Measurements from ENCODE around the gene TRIM37.
"Not testable (repeated sequence)": the region's sequence is repeated elsewhere in the genome, so short reads cannot be mapped to it uniquely, and the experiment has no call there.

The TRIM37 gene, protein sequence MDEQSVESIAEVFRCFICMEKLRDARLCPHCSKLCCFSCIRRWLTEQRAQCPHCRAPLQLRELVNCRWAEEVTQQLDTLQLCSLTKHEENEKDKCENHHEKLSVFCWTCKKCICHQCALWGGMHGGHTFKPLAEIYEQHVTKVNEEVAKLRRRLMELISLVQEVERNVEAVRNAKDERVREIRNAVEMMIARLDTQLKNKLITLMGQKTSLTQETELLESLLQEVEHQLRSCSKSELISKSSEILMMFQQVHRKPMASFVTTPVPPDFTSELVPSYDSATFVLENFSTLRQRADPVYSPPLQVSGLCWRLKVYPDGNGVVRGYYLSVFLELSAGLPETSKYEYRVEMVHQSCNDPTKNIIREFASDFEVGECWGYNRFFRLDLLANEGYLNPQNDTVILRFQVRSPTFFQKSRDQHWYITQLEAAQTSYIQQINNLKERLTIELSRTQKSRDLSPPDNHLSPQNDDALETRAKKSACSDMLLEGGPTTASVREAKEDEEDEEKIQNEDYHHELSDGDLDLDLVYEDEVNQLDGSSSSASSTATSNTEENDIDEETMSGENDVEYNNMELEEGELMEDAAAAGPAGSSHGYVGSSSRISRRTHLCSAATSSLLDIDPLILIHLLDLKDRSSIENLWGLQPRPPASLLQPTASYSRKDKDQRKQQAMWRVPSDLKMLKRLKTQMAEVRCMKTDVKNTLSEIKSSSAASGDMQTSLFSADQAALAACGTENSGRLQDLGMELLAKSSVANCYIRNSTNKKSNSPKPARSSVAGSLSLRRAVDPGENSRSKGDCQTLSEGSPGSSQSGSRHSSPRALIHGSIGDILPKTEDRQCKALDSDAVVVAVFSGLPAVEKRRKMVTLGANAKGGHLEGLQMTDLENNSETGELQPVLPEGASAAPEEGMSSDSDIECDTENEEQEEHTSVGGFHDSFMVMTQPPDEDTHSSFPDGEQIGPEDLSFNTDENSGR

DNA sequence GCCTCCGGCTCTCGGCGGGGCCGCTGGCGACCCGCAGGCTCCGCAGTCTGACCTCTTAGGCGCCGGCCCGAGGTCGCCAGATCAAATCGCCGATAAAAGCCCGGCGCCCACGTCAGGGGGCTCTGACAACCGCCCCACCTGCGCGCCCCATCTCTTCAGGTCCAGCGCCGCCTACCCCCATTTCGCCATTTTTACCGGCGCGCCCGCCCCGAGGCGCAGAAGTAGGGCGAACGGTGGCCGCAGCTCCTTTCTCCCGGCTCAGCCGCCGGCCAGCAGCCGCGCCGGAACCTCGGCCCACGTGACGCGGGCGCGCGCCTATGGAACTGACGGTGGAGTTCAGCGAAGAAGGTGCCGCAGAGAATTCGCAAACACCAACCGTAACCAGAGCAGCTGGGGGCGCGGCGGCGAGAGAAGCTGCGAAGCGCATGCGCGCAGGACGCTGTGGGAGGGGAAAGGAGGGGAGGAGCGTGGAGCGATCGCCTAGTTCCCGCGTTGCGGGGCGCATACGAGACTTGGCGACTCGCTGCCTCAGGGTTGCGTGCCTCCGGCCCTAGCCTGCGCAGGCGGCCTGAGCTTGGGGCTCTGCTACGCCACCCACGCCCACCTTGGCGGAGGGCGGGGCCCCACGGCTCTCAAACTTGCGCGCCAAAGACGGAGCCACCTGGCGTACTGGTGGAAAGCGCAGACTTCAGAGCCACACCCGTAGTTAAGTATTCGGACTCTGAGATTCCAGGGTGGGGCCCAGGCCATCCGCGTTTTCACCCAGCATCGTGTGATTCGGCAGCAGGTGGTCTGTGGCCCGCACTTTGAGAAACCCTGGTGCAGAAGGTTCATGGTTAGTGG, at the start of gene TRIM37:
Gene TRIM37 (minus strand): TSS at position 418 of the 843 bp plus-strand sequence. CDS start 419 bp downstream, outside the sequence.
- peak; percentile 97 to 99 (median 98) for DNase-seq

DNA sequence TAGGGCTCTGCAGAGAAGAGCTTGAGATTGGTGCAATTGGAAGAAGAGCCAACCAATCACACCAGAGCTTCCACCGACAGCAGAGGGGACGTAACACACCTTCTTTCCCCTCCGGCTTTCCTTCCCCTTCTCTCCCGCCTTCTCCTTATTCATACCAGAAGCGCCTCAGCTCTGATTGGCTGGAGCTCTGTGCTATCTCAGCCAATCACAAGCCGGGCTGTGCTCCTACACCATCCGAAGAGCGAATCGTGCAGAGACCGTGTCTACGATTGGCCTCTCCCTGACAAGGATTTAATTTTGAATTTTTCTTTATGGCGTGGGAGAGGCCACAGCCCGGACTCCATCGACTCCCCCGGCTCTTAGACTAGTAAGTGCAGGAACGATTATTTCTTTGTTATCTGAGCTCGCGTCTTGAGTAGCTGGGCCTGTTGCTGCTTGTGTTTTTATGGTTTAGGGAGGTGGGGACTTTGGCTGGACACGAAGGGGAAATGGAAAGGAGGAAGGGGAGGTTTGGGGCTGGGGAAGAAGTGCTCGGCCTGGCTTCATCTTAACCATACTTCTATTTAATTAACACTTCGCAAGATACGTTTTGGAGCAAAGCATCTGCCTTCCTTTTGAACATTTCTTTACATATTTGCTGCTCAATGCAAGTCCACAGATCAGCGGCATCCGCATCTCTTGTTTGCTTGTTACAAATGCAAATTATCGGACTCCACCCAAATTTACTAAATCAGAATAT, 48.9 kb upstream of the TRIM37 start, which contains the start of gene PRR11:
Gene PRR11 (plus strand): TSS at position 308 of the 739 bp plus-strand sequence. CDS start 14,007 bp downstream, outside the sequence.
- DNase-seq: peak in 4 of 6 experiments; percentile 84 to 98 (median 98)

DNA sequence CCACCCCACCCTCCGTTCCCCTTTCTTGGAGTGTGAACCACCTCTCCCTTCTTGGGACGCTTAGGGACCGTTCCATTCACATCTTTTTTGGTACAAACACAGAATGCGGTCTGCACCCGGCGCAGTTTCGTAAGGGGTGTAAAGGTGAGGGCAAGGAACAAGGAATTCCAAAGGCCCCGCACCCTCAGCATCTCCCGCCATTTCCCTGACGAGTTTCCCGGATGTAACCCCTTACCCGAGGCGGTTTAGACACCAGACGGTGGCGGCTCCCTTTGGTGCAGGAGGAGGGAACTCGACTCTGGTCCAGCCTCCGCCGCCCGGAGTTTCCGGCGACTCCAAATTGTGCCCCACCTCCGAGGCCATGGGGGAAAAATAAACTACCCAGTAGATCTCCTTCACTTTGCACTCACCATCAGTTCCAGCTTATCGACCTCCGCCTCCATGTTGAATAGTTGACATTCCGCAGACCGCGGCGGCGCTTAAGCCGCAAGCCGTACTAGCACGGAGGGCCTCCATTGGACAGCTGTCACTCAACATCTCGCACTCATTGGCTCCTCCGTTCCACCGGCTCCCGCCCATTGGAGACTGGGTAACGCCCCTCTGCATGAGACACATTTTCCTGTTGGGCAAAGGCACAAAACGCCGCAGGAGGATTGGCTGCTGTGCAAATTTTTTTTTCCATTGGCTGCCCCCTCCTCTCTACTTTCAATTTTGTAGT, 48.2 kb upstream of the TRIM37 start, which contains the start of gene SKA2:
Gene SKA2 (minus strand): TSS at position 466 of the 718 bp plus-strand sequence. CDS start 23 bp downstream, at position 443.
- peak; percentile 92 to 99 (median 98) for DNase-seq

DNA sequence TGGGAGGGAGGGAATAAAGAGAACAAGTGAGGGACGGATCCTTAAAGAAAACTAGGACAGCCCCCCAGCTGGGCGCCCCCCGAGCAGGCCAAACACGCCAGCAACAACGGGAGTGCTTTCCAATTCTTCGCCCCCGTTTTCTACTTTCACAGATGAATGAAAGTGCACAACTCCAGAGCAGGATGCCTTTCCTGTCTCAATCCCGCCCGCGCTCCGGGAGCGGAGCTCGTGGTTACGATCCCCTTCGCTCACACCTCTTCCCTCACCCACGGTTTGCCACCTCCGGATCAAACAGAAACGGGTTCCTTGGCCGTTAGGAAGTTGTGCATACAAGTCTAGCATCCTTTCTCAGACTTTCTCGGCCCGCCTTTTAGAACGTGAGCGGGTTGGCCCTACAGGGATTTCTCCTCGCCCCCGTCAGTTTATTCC, 47.6 kb upstream of the TRIM37 start:
- DNase-seq: peak in 2 of 6 experiments; percentile 28 to 55

DNA sequence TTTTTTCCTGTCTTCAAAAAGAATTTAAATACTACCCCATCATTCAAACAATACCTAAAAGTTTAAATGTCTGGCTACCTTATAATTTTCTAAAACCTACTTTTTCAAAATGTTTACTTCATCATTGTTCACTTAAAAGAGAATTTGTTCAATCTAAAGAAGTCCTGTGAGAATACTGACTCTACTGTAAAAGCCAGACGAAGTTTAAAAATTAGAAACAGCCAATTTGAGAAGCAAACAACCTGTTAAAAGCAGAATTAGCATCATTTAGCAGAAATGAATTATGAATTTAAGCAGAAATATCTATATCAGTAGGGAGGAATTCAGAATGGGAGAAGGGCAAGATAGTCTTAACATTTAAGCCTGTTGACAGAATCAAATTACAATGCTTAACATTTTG, 46.2 kb upstream of the TRIM37 start:
- no peak for DNase-seq

DNA sequence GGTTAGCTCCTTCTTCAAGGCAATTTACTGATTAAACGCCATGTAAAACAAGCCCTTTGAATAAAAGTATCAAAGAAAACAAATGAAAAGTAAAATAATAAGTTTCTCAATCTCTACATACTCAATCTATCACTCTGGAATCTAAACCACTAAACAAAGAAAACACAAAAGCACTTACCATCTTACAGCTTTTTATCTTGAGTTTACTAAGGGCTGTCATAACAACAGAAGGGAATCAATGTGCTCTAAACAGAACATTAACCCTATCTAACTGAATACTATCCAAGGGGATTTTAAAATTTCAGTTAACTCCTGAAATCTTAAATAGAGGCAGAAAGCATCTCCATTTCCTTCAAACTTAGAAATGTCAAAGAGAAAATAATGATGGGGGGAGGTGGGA, 44.9 kb upstream of the TRIM37 start:
- no peak for DNase-seq

DNA sequence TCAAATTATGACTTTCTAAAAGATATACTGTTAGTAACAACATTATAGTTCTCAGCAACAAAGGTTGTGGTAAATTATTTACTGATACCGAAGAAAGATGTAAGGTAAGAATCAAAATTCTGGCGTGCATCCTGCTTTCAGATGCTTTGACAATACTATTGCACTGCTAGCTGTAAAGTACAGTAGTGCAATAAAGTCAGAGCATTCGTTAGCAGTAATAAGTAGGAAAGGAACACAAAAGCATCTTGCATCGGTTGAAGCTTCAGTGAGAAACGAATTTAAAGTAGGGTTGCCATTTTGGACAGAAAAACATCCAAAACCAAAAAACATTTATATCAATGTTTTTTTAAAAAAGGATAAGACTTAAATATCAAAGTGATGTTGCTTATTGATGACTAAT, 44.3 kb upstream of the TRIM37 start:
- no peak for DNase-seq

DNA sequence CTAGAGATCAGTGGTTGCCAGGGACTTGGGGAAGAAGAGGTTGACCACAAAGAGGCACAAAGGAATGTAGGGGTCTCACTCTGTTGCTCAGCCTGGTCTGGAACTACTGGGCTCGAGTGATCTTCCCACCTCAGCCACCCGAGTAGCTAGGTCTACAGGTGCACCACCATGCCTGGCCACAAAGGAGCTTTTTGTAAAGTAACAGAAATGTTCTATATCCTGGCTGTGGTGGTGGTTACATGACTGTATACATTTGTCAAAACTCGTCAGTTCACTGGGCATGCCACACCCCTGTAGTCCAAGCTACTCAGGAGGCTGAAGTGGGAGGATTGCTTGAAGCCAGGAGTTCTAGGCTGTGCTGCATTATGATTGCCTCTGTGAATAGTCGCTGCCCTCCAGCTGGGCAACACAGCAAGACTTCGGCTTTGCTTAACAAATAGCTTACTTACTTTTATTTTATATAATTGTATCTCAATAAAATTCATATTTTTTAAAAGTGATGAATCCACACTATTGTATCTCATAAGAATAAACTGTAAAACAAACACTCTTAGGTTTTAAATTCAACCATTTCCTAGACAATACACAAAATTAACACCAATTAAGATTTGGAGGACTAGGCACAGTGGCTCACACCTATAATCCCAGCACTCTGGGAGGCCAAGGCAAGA, 43.3 kb upstream of the TRIM37 start:
- no peak for DNase-seq

DNA sequence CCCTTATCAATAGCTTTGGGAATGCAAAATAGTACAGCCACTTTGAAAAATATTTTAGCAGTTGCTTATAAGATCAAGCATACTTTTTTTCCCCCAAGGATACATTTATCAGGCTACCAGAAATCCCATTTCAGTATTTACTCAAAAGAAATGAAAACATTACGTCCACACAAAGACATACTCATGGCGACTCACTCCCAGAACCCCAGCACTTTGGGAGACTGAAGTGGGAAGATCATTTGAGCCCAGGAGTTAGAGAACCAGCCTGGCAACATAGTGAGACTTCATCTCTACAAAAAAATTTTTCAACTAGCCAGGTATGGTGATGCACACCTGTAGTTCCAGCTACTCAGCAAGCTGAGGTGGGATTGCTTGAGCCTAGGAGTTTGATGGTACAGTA, 42.4 kb upstream of the TRIM37 start:
- no peak for DNase-seq

DNA sequence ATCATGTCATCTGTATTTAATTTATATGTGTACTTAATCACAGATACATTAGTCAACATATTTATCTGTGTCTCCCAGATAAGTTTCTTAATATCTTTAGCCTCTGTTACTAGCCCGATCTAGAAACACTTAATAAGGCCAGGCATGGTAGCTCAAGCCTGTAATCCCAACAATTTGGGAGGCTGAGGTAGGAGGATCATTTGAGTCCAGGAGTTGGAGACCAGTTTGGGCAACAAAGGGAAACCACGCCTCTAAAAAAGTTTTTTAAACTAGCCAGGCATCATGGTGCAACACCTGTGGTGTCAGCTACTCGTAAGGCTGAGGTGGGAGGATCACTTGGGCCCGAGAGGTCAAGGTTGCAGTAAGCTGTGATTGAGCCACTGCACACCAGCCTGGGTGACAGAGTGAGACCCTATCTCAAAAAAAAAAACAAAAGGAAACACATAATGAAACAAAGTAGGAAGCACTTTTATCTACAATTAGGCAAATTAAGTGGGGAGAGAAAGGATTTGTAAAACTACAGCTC, 39.0 kb upstream of the TRIM37 start:
- no peak for DNase-seq

DNA sequence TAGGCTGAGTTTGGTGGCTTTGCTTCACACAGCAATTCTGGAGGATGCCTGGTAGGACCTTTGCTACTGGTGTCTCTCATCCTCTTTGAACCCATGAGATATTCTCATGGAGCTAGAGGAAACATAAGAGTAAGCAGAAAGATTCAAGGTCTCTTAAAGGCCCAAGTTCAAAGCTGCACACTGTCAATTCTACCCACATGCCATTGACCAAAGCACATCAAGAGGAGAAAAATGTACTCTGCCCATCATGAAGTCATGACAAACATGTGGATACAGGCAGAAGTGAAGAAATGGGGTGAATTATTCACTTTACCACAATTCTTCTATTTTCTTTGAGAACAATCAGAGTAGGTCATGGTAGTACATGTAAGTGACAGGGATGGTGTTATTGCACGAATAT, 35.2 kb upstream of the TRIM37 start:
- no peak for DNase-seq

DNA sequence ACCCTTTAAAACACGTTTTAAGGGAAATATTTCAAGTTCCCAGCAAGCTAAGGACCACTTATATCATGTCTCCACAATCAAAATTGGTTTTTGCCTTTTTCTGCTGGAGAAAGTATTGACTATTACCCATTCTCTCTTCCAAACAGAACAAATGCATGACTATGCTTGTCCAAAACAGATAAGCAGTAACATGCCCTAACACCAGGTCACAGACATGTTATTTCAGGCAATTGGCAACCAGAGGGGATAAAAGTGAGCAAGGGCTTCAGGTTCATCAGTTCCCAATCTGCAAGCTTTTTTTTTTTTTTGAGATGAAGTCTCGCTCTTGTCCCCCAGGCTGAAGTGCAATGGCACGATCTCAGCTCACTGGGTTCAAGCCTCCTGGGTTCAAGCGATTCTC, 33.3 kb upstream of the TRIM37 start:
- no peak for DNase-seq

DNA sequence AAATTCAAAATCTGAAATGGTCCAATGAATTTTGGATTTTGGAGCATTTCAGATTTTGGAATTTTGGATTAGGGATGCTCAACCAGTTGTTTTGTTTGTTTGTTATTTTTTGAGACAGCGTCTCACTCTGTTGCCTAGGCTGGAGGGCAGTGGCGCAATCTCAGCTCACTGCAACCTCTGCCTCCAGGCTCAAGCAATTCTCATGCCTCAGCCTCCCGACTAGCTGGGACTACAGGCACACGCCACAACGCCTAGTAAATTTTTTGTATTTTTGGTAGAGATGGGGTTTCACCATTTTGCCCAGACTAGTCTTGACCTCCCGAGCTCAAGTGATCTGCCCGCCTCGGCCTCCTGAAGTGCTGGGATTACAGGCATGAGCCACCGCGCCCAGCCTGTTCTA, 31.7 kb upstream of the TRIM37 start:
- not testable (repeated sequence) for DNase-seq

DNA sequence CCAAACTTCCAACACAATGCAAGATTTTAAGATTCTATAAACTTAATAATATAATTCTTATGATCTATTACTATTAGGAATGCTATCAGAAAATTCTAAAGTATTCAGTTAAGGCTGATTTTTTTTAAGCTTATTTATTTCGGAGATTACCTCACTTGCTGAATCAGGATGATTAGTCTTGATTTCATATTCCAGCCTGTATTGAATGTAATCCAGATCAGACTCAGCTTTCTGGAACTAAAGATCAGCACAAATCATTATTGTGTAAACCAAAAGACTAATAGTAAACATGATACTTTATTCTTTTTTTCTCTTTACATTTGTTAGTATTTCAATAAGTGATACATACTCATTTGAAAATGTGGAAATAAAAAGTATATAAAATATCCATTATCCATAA, 24.5 kb upstream of the TRIM37 start:
- DNase-seq: no peak

DNA sequence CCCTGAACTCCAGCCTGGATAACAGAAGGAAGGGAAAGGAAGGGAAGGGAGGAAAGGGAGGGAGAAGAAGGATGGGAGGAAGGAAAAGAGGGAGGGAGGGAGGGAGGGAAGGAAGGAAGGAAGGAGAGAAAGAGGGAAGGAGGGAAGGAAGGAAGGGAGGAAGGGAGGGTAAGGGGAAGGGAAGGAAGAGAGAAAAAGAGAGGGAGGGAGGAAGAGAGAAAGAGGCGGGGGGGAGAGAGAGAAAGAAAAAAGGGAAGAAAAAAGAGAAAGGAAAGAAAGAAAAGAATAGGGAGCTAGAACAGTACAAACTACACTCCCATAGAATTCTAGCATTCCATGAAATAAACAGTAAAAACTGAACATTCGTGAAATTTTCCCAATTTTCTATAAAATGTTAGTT, 23.1 kb upstream of the TRIM37 start:
- no peak for DNase-seq

DNA sequence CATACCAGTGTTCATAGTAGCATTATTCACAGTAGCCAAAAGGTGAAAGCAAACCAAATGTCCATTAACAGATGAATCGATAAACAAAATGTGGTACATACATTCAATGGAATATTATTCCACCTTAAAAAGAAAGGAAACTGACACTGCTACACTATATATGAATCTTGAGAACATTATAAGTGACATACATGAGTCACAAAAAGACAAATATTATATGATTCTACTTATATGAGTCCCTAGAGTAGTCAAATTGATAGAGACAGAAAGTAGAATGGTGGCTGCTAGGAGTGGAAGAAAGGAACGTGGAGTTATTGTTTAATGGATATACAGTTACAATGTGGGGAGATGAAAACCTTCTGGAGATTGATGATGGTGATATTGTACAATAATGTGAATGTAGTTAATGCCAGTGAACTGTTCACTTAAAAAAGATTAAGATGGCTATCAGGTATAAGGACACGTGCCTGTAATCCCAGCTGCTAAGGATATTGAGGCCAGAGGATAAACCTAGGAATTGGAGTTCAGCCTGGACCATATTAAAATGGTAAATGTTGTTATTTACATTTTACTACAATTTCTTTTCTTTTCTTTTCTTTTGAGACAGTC, 20.2 kb upstream of the TRIM37 start:
- DNase-seq: no peak

DNA sequence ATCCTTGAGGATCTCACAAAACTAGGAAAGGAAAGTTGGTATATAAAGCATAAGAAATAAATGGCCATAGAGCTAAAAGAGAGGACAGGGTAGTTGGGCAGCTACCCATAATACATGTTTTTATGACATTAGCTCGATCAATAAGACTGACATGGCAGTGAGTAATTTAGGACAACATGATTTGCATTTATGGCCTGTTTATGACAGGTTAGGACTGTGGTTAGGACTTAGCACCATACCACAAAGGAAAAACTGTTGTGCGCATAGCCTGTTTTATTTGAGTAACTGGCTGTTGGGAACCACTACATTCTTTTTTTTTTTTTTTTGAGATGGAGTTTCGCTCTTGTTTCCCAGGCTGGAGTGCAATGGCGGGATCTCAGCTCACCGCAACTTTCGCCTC, 18.0 kb upstream of the TRIM37 start:
- DNase-seq: no peak

DNA sequence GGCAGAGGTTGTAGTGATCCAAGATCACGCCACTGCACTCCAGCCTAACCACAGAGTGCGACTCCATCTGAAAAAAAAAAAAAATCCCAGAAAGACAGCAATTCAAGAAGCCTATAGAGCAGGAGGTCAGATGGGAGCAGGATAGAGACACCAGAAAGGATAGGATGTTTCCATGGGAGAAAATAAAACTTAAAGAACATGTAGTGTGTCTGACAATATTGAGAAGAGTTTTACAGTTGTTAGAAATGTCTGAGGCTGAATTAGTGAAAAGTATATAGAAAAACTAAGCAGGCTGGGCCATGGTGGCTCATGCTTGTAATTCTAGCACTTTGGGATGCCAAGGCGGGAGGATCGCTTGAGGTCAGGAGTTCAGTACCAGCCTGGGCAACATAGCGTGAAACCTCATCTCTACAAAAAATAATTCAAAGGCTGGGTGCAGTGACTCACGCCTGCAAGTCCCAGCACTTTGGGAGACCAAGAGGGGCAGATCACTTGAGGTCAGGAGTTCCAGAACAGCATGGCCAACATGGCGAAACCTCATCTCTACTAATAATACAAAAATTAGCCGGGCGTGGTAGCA, 15.3 kb upstream of the TRIM37 start:
- no peak for DNase-seq

DNA sequence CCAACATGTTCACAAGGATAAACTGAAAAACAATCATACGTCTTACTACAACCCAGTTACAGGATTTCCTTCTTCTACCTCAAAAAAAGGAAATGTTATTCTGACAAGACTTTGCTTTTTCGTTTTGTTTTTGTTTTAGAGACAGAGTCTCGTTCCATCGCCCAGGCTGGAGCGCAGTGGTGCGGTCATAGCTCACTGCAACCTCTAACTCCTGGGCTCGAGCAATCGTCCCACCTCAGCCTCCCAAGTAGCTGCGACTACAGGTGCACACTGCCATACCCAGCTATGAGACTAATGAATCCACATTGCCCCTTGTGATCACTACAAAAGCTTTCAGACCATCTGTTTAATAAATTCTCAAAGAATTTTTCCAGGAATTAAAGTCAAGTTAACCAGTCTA, 8.8 kb upstream of the TRIM37 start:
- DNase-seq: no peak

All from stimulated activated naive CD4-positive, alpha-beta T cell (primary cell).